Neural cell (in vitro differentiated cells): ENCODE results near the gene SIGLEC5.

ENCODE experiments used
- EP300 ChIP-seq: fragments of 450-650 bp; conservative IDR thresholded peaks from 2 replicates; pipeline ENCODE4 v1.6.1; 2014; ENCODE audit warnings: antibody characterized with exemption, mild to moderate bottlenecking, moderate library complexity; ENCODE audit not compliant: poor library complexity, severe bottlenecking
- EZH2 ChIP-seq: fragments of 200-600, 300-800 bp; shearing (Covaris generic), sonication (generic); IDR thresholded peaks from 2 replicates; pipeline ENCODE4 v1.6.1; 2014; ENCODE audit warnings: antibody characterized with exemption, low read length, borderline replicate concordance, mild to moderate bottlenecking; ENCODE audit not compliant: insufficient read depth, poor library complexity, severe bottlenecking
- MXI1 ChIP-seq: fragments of 450-650 bp; conservative IDR thresholded peaks from 2 replicates; pipeline ENCODE4 v1.6.1; 2014; ENCODE audit warnings: antibody characterized with exemption, mild to moderate bottlenecking; ENCODE audit not compliant: poor library complexity, severe bottlenecking
- POLR2AphosphoS5 ChIP-seq: IDR thresholded peaks from 2 replicates; pipeline ENCODE4 v1.6.1; 2012
- SMC3 ChIP-seq: fragments of 450-650 bp; conservative IDR thresholded peaks from 2 replicates; pipeline ENCODE4 v1.6.1; 2014; ENCODE audit warnings: antibody characterized with exemption, mild to moderate bottlenecking, moderate library complexity; ENCODE audit not compliant: poor library complexity
- TAF1 ChIP-seq: IDR thresholded peaks from 2 replicates; pipeline ENCODE4 v1.6.1; 2012; ENCODE audit warnings: low read depth
- TF ChIP-seq, protein P1 (sequence below): fragments of 450-650 bp; IDR thresholded peaks from 2 replicates; pipeline ENCODE4 v1.5.1; 2014; ENCODE audit warnings: antibody characterized with exemption, mild to moderate bottlenecking, moderate library complexity; ENCODE audit not compliant: poor library complexity, severe bottlenecking
- TF ChIP-seq, protein P2 (sequence below): IDR thresholded peaks from 2 replicates; pipeline ENCODE4 v1.6.1; 2012; ENCODE audit warnings: borderline replicate concordance

DNA sequence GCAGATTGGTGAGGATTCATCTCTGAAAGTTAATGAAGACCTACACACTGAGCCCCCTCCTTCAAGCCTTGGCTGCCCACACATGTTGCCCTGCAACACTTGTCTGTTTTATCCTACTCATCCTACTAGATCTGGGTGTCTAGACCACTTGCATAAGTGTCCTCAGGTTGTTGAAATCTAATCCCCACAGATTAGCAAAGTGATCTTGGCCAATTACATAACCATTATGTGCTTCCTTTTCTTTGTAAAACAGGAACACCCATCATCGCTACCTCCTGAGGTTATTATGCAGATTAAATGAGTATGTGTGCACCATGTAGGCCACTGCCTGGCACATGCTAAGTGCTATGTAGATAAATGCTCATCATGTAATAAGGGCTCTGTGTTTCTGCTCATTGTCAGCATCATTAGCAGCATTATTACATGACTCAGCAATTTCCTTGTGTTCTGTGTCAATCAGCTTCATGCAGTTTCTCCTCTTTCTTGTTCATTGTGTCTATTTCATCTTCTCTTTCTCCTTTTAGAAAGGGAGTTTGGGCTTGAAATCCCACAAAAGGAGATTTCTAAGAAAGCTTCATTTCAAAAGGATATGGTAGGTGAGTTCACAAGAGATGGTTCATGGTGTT, 44.0 kb downstream of the SIGLEC5 start:
- TF ChIP-seq, protein P1, sequence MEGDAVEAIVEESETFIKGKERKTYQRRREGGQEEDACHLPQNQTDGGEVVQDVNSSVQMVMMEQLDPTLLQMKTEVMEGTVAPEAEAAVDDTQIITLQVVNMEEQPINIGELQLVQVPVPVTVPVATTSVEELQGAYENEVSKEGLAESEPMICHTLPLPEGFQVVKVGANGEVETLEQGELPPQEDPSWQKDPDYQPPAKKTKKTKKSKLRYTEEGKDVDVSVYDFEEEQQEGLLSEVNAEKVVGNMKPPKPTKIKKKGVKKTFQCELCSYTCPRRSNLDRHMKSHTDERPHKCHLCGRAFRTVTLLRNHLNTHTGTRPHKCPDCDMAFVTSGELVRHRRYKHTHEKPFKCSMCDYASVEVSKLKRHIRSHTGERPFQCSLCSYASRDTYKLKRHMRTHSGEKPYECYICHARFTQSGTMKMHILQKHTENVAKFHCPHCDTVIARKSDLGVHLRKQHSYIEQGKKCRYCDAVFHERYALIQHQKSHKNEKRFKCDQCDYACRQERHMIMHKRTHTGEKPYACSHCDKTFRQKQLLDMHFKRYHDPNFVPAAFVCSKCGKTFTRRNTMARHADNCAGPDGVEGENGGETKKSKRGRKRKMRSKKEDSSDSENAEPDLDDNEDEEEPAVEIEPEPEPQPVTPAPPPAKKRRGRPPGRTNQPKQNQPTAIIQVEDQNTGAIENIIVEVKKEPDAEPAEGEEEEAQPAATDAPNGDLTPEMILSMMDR, result no peak
- no peak for TF ChIP-seq EZH2
- TF ChIP-seq EP300, result no peak
- TF ChIP-seq, protein P2, sequence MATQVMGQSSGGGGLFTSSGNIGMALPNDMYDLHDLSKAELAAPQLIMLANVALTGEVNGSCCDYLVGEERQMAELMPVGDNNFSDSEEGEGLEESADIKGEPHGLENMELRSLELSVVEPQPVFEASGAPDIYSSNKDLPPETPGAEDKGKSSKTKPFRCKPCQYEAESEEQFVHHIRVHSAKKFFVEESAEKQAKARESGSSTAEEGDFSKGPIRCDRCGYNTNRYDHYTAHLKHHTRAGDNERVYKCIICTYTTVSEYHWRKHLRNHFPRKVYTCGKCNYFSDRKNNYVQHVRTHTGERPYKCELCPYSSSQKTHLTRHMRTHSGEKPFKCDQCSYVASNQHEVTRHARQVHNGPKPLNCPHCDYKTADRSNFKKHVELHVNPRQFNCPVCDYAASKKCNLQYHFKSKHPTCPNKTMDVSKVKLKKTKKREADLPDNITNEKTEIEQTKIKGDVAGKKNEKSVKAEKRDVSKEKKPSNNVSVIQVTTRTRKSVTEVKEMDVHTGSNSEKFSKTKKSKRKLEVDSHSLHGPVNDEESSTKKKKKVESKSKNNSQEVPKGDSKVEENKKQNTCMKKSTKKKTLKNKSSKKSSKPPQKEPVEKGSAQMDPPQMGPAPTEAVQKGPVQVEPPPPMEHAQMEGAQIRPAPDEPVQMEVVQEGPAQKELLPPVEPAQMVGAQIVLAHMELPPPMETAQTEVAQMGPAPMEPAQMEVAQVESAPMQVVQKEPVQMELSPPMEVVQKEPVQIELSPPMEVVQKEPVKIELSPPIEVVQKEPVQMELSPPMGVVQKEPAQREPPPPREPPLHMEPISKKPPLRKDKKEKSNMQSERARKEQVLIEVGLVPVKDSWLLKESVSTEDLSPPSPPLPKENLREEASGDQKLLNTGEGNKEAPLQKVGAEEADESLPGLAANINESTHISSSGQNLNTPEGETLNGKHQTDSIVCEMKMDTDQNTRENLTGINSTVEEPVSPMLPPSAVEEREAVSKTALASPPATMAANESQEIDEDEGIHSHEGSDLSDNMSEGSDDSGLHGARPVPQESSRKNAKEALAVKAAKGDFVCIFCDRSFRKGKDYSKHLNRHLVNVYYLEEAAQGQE, result no peak
- TF ChIP-seq POLR2AphosphoS5, result no peak
- TF ChIP-seq MXI1, result no peak
- TF ChIP-seq SMC3, result no peak
- no peak for TF ChIP-seq TAF1
